H1 (cell line): ENCODE results near the gene OR5T2. TPM values are rescaled to one million over a fixed set of nuclear protein-coding genes. Genes with fewer than 3 reads are reported as not detected.

Experiments
- CTCF ChIA-PET: fragments of 300-600 bp; sonication (Branson Sonifier 250); formaldehyde crosslinking; loops from one replicate; lab custom pipeline; 2021; ENCODE audit not compliant: partially characterized antibody; lab: Charles Lee
- POLR2A ChIA-PET: fragments of 300-600 bp; sonication (Branson Sonifier 250); formaldehyde crosslinking; loops from one replicate; lab custom pipeline; 2021; ENCODE audit warnings: inconsistent platforms; ENCODE audit not compliant: partially characterized antibody; lab: Charles Lee
- DNase-seq, 2 experiments: peaks; one replicate each; pipeline versions ENCODE4 v3.0.0 to v3.0.0-alpha.2; 2010 to 2022; ENCODE audit warnings: low spot score in 2 of 2, low read depth in 1 of 2, mixed read lengths in 1 of 2
- FAIRE-seq: peaks from 2 replicates; lab custom pipeline; 2011; peaks lifted over from hg19 to GRCh38; lab: Jason Lieb, UNC
- H2AFZ ChIP-seq: 2 replicates; pipeline ENCODE4 v1.8.1; 2012; ENCODE audit warnings: low read length, inconsistent platforms
- H2AK5ac ChIP-seq: 2 replicates; pipeline ENCODE4 v1.6.1; 2013; ENCODE audit warnings: low read depth, low read length
- H2BK120ac ChIP-seq: replicated peaks from 2 replicates; pipeline ENCODE3; 2013; ENCODE audit warnings: low read depth, low read length, inconsistent platforms
- H2BK12ac ChIP-seq: 2 replicates; pipeline ENCODE4 v1.6.1; 2013; ENCODE audit warnings: low read depth, low read length
- H2BK15ac ChIP-seq: 2 replicates; pipeline ENCODE4 v1.6.1; 2013; ENCODE audit warnings: low read length
- H2BK20ac ChIP-seq: 2 replicates; pipeline ENCODE4 v1.6.1; 2013; ENCODE audit warnings: low read length
- H2BK5ac ChIP-seq: 2 replicates; pipeline ENCODE4 v1.6.1; 2013; ENCODE audit warnings: low read depth, low read length
- H3K14ac ChIP-seq: 2 replicates; pipeline ENCODE4 v1.6.1; 2013; ENCODE audit warnings: inconsistent platforms; ENCODE audit not compliant: insufficient read length
- H3K18ac ChIP-seq: 2 replicates; pipeline ENCODE4 v1.6.1; 2013; ENCODE audit warnings: low read length; ENCODE audit errors: extremely low read depth
- H3K23ac ChIP-seq: 2 replicates; pipeline ENCODE4 v1.6.1; 2013; ENCODE audit warnings: inconsistent platforms; ENCODE audit not compliant: insufficient read length
- H3K23me2 ChIP-seq: 2 replicates; pipeline ENCODE4 v1.6.1; 2013; ENCODE audit warnings: low read depth, low read length
- H3K27ac ChIP-seq: 2 replicates; pipeline ENCODE4 v1.6.1; 2011; ENCODE audit warnings: low read depth, low read length, inconsistent platforms
- H3K27me3 ChIP-seq, 4 experiments: replicated peaks in 1 of 4; 1 replicate in 1 of 4; 2 replicates in 3 of 4; pipeline versions ENCODE4 v1.6.1 to v1.8.1; 2011 to 2013; ENCODE audit warnings: low read length in 3 of 4, mild to moderate bottlenecking in 3 of 4, inconsistent platforms in 2 of 4, mixed read lengths in 2 of 4, moderate library complexity in 1 of 4; ENCODE audit not compliant: control insufficient read depth in 3 of 4, insufficient read depth in 3 of 4; ENCODE audit errors: extremely low read depth in 1 of 4
- H3K36me3 ChIP-seq, 4 experiments: 2 replicates each; pipeline versions ENCODE4 v1.6.1 to v1.8.1; 2011 to 2013; ENCODE audit warnings: mild to moderate bottlenecking in 4 of 4, low read length in 3 of 4, moderate library complexity in 2 of 4, control low read depth in 1 of 4, inconsistent platforms in 1 of 4; ENCODE audit not compliant: insufficient read depth in 4 of 4, control insufficient read depth in 2 of 4
- H3K4ac ChIP-seq: replicated peaks from 2 replicates; pipeline ENCODE3; 2013; ENCODE audit warnings: low read length, low read depth, mixed read lengths, inconsistent platforms; ENCODE audit not compliant: insufficient read length
- H3K4me1 ChIP-seq, 4 experiments: replicated peaks in 1 of 4; 1 replicate in 1 of 4; 2 replicates in 3 of 4; pipeline versions ENCODE4 v1.6.1 to v1.8.1; 2011 to 2013; ENCODE audit warnings: low read length in 3 of 4, inconsistent platforms in 2 of 4, mixed read lengths in 1 of 4; ENCODE audit not compliant: insufficient read depth in 4 of 4, control insufficient read depth in 3 of 4
- H3K4me2 ChIP-seq, 2 experiments: 2 replicates each; pipeline versions ENCODE4 v1.6.1 to v1.8.1; 2011 to 2013; ENCODE audit warnings: low read depth in 2 of 2, low read length in 2 of 2, control low read depth in 1 of 2, inconsistent platforms in 1 of 2, mild to moderate bottlenecking in 1 of 2; ENCODE audit not compliant: insufficient read depth in 1 of 2
- H3K4me3 ChIP-seq, 4 experiments: fragments of 200-600, 300-600 bp in 1 of 4; sonication (generic), shearing (Covaris generic), sonication (Bioruptor Twin) in 1 of 4; 2 replicates each; pipeline versions ENCODE4 v1.5.1 to v1.8.1; 2011 to 2016; ENCODE audit warnings: low read length in 4 of 4, low read depth in 3 of 4, control low read depth in 2 of 4, inconsistent platforms in 2 of 4, mild to moderate bottlenecking in 2 of 4, mixed read lengths in 1 of 4, moderate library complexity in 1 of 4; ENCODE audit not compliant: insufficient read depth in 2 of 4; ENCODE audit errors: extremely low read depth in 1 of 4
- H3K56ac ChIP-seq: replicated peaks from 2 replicates; pipeline ENCODE3; 2013; ENCODE audit warnings: low read depth, mild to moderate bottlenecking, mixed read lengths, low read length, inconsistent platforms; ENCODE audit not compliant: insufficient read length
- H3K79me1 ChIP-seq: 2 replicates; pipeline ENCODE4 v1.6.1; 2013; ENCODE audit warnings: low read depth, low read length, control low read depth
- H3K79me2 ChIP-seq, 2 experiments: 2 replicates each; pipeline versions ENCODE4 v1.6.1 to v1.8.1; 2012 to 2013; ENCODE audit warnings: low read length in 2 of 2, mild to moderate bottlenecking in 2 of 2, inconsistent platforms in 1 of 2; ENCODE audit not compliant: insufficient read depth in 2 of 2, control insufficient read depth in 1 of 2
- H3K9ac ChIP-seq, 4 experiments: replicated peaks in 1 of 4; 1 replicate in 1 of 4; 2 replicates in 3 of 4; pipeline versions ENCODE4 v1.6.1 to v1.8.1; 2011 to 2013; ENCODE audit warnings: low read depth in 3 of 4, low read length in 3 of 4, control low read depth in 2 of 4, mild to moderate bottlenecking in 2 of 4, moderate library complexity in 2 of 4, inconsistent platforms in 1 of 4; ENCODE audit errors: extremely low read depth in 1 of 4
- H3K9me3 ChIP-seq, 2 experiments: 2 replicates each; pipeline versions ENCODE4 v1.6.1 to v1.8.1; 2012 to 2013; ENCODE audit warnings: mild to moderate bottlenecking in 2 of 2, moderate library complexity in 2 of 2, control low read depth in 1 of 2, inconsistent platforms in 1 of 2, low read depth in 1 of 2, low read length in 1 of 2, mixed read lengths in 1 of 2; ENCODE audit not compliant: insufficient read depth in 2 of 2
- H4K20me1 ChIP-seq, 2 experiments: replicated peaks in 1 of 2; 2 replicates each; pipeline versions ENCODE3 to v1.8.1; 2011 to 2013; ENCODE audit warnings: inconsistent platforms in 2 of 2, low read length in 2 of 2, mild to moderate bottlenecking in 1 of 2; ENCODE audit not compliant: insufficient read depth in 2 of 2, control insufficient read depth in 1 of 2
- H4K5ac ChIP-seq: 2 replicates; pipeline ENCODE4 v1.6.1; 2013; ENCODE audit warnings: low read length, low read depth, mixed read lengths, inconsistent platforms; ENCODE audit not compliant: insufficient read length
- H4K8ac ChIP-seq: 2 replicates; pipeline ENCODE4 v1.8.0; 2013; ENCODE audit warnings: mild to moderate bottlenecking, moderate library complexity, low read length, inconsistent platforms; ENCODE audit not compliant: insufficient read depth; ENCODE audit errors: extremely low read depth
- H4K91ac ChIP-seq: replicated peaks from 2 replicates; pipeline ENCODE3; 2013; ENCODE audit warnings: low read length, mixed read lengths, inconsistent platforms; ENCODE audit not compliant: insufficient read length
- CBX5 ChIP-seq: fragments of 300-800, 300-1000 bp; sonication (generic); IDR thresholded peaks from 2 replicates; pipeline ENCODE4 v1.7.1; 2016; ENCODE audit warnings: antibody characterized with exemption, low read length, low read depth
- CEBPB ChIP-seq: IDR thresholded peaks from 2 replicates; pipeline ENCODE4 v1.6.1; 2012; ENCODE audit warnings: low read depth, low read length
- CHD1 ChIP-seq: IDR thresholded peaks from 2 replicates; pipeline ENCODE4 v1.6.1; 2012; ENCODE audit warnings: low read depth, low read length, improper control_type of control experiment
- CREB1 ChIP-seq: IDR thresholded peaks from 2 replicates; pipeline ENCODE4 v1.6.1; 2012; ENCODE audit warnings: inconsistent platforms
- RFX5 ChIP-seq: IDR thresholded peaks from 2 replicates; pipeline ENCODE4 v1.6.1; 2011; ENCODE audit warnings: low read depth, low read length, improper control_type of control experiment, borderline replicate concordance
- RXRA ChIP-seq: IDR thresholded peaks from 2 replicates; pipeline ENCODE4 v1.6.1; 2011; ENCODE audit warnings: low read depth, mild to moderate bottlenecking, low read length, moderate library complexity; ENCODE audit not compliant: insufficient read depth
- TAF7 ChIP-seq: optimal IDR thresholded peaks from 2 replicates; pipeline ENCODE3; 2011; ENCODE audit warnings: low read depth, mild to moderate bottlenecking, inconsistent platforms, low read length, moderate library complexity, borderline replicate concordance
- WGBS, 2 experiments: shearing (Covaris generic) in 1 of 2; methylation state at CpG; one replicate each; pipeline versions ENCODE4 v1.1.6 to v1.1.7; 2013 to 2015; ENCODE audit warnings: low lambda C conversion rate in 2 of 2, mixed read lengths in 2 of 2, inconsistent platforms in 1 of 2, low coverage in 1 of 2, missing lambda C conversion rate in 1 of 2; ENCODE audit not compliant: insufficient replicate concordance in 2 of 2, insufficient coverage in 1 of 2, insufficient read length in 1 of 2; ENCODE audit errors: extremely low coverage in 1 of 2, missing lambda C conversion rate in 1 of 2; 5-methylcytosine and 5-hydroxymethylcytosine counted together
- polyA plus RNA-seq, 7 experiments: library from polyadenylated mRNA; depleted of rRNA in 3 of 7; stranded (reverse) in 5 of 7; unstranded in 2 of 7; fragments of >200 nt in 5 of 7; fragments of 200-250 nt in 2 of 7; gene quantifications; 1 replicate in 5 of 7; 2 replicates in 1 of 7; 4 replicates in 1 of 7; pipeline versions ENCODE4 v1.2.1 to v1.2.3, GENCODE V29; 2011 to 2013; ENCODE audit warnings: missing spikeins in 2 of 7, mixed read lengths in 2 of 7
- total RNA-seq: library from RNA; stranded (reverse); fragmentation: NEBNext Ultra II Directional; extraction: Animal tissue kit (Norgen Biotek cat#: 25700); gene quantifications from 2 replicates; pipeline ENCODE4 v1.2.1, GENCODE V29; 2021
- TF ChIP-seq, protein P1 (sequence below): IDR thresholded peaks from 2 replicates; pipeline ENCODE4 v1.6.1; 2011; ENCODE audit warnings: low read length, improper control_type of control experiment
- TF ChIP-seq, protein P2 (sequence below): IDR thresholded peaks from 2 replicates; pipeline ENCODE4 v1.6.1; 2012; ENCODE audit warnings: inconsistent platforms

The OR5T2 gene
- total and polyA plus RNA-seq, 2 of the 8 experiments (the other 6 are each of a cell fraction or from before 2014, with no cell fraction given): not detected

DNA sequence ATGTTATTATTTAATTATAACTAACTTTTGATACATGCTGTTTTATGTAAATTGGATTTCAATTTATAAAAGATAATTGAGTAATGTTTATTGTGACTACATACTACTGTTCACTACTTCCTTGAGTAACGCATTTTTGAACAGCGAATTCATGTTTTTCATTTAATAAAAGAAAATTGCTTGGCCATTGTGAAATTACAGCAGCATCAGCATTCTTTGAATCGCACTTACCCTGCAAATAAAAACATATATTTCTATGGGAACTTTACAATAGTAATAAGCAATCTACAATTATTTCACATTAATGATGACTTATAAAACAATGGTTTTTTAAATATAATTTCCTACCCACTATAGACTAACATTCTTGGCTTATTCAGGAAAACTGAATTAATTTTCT, 37.4 kb downstream of the OR5T2 start:
- Histone ChIP-seq H2BK12ac (no peak overlapping the region), H3K18ac (no peak overlapping the region), H3K23ac (no peak overlapping the region), H4K91ac (no peak overlapping the region), H3K79me1 (no peaks in the 10 kb centered on the region), H2BK120ac (no peak overlapping the region), H3K79me2 (no peaks in the 10 kb centered on the region), H2AFZ (no peak overlapping the region), H3K4me2 (no peak overlapping the region), H3K36me3 (no peaks in the 10 kb centered on the region), H4K5ac (no peak overlapping the region), H3K9ac (no peak overlapping the region), H3K56ac (no peak overlapping the region), H3K14ac (no peak overlapping the region), H2BK20ac (no peak overlapping the region), H3K27ac (no peak overlapping the region), H4K8ac (no peak overlapping the region), H2BK5ac (no peak overlapping the region), H2BK15ac (no peak overlapping the region), H3K4me1 (no peaks in the 10 kb centered on the region), H3K23me2 (no peaks in the 10 kb centered on the region), H4K20me1 (no peaks in the 10 kb centered on the region), H3K27me3 (no peaks in the 10 kb centered on the region), H3K4ac (no peak overlapping the region), H3K4me3 (no peak overlapping the region), H2AK5ac (no peak overlapping the region), H3K9me3 (0 out of 4 replicates have a peak, but pooled peaks cover 0 to 3% of the 10 kb centered on the region in 2 experiments)
- ChIA-PET CTCF (no interaction called here), POLR2A (no interaction called here)
- DNase-seq: no peak
- TF ChIP-seq CREB1 (no peak), TAF7 (no peak), RXRA (no peak), RFX5 (no peak), CBX5 (no peak), CHD1 (no peak), CEBPB (no peak)
- TF ChIP-seq, protein P1, sequence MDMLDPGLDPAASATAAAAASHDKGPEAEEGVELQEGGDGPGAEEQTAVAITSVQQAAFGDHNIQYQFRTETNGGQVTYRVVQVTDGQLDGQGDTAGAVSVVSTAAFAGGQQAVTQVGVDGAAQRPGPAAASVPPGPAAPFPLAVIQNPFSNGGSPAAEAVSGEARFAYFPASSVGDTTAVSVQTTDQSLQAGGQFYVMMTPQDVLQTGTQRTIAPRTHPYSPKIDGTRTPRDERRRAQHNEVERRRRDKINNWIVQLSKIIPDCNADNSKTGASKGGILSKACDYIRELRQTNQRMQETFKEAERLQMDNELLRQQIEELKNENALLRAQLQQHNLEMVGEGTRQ: no peak
- TF ChIP-seq, protein P2, sequence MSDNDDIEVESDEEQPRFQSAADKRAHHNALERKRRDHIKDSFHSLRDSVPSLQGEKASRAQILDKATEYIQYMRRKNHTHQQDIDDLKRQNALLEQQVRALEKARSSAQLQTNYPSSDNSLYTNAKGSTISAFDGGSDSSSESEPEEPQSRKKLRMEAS: no peak
- FAIRE-seq: no peak
- WGBS, 2 experiments: 88% methylated on average over 3 of the region's 3 CpGs; no CpG with 5 or more reads in 1 of the 2 experiments
